Left kidney (tissue), 8 donors: ENCODE data around the gene PIP4K2B. TPM values are rescaled to one million over a fixed set of nuclear protein-coding genes. Genes with fewer than 3 reads are reported as not detected.
"Not testable (repeated sequence)": the region's sequence is repeated elsewhere in the genome, so short reads cannot be mapped to it uniquely, and the experiment has no call there.

Experiments used
- DNase-seq: peaks from one replicate; pipeline ENCODE4 v3.0.0-alpha.2; 2013
- long read RNA-seq, 8 donors: transcript quantifications; one replicate each; lab custom pipeline, GENCODE V29; 2026
- polyA plus RNA-seq: library from polyadenylated mRNA; unstranded; fragments of 120-200 nt; gene quantifications from one replicate; pipeline ENCODE4 v1.2.1, GENCODE V29; 2013; ENCODE audit not compliant: insufficient read length

The PIP4K2B gene
- polyA plus RNA-seq = 85.9 TPM
- long read RNA-seq, donor 1, full-length matches to known transcripts = 9 of 17 reads
- long read RNA-seq, donor 1, partial matches to known transcripts = 8 of 17 reads
- long read RNA-seq, donor 1, other reads (novel, unspliced or antisense) = 0 of 17 reads
- long read RNA-seq, donor 2, full-length matches to known transcripts = 4 of 9 reads
- long read RNA-seq, donor 2, partial matches to known transcripts = 5 of 9 reads
- long read RNA-seq, donor 2, other reads (novel, unspliced or antisense) = 0 of 9 reads
- long read RNA-seq, donor 3, full-length matches to known transcripts = 3 of 3 reads
- long read RNA-seq, donor 3, partial matches to known transcripts = 0 of 3 reads
- long read RNA-seq, donor 3, other reads (novel, unspliced or antisense) = 0 of 3 reads
- long read RNA-seq, donor 4 = 0 reads
- long read RNA-seq, donor 5, full-length matches to known transcripts = 6 of 6 reads
- long read RNA-seq, donor 5, partial matches to known transcripts = 0 of 6 reads
- long read RNA-seq, donor 5, other reads (novel, unspliced or antisense) = 0 of 6 reads
- long read RNA-seq, donor 6, full-length matches to known transcripts = 3 of 12 reads
- long read RNA-seq, donor 6, partial matches to known transcripts = 9 of 12 reads
- long read RNA-seq, donor 6, other reads (novel, unspliced or antisense) = 0 of 12 reads
- long read RNA-seq, donor 7, full-length matches to known transcripts = 5 of 11 reads
- long read RNA-seq, donor 7, partial matches to known transcripts = 6 of 11 reads
- long read RNA-seq, donor 7, other reads (novel, unspliced or antisense) = 0 of 11 reads
- long read RNA-seq, donor 8, full-length matches to known transcripts = 4 of 4 reads
- long read RNA-seq, donor 8, partial matches to known transcripts = 0 of 4 reads
- long read RNA-seq, donor 8, other reads (novel, unspliced or antisense) = 0 of 4 reads

- DNase-seq = peak; percentile 96
Observed at GRCh38 chr17:38799501-38800236, at the start of gene PIP4K2B. Gene PIP4K2B (minus strand): TSS chr17:38799556. CDS start chr17:38799424, 132 bp downstream.

DNA sequence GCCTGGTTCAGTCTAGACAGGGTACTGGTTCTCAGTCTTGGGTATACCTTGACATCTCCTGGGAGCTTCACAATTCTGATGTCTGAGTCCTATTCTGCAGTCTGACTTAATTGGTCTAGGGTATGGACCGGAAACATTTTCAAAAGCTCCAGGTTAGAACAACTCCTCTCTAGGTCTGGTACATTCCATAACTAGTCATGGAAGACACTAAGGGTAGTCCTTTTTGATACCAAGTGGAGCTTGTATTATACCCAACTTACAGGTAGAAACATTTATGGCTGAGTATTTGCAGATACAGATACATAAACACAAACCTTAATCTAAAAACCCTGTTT lies 49.2 kb upstream of the PIP4K2B start:
- no peak for DNase-seq

GRCh38 chr17:38844261-38844757 lies 45.0 kb upstream of the PIP4K2B start:
- no peak for DNase-seq

GRCh38 chr17:38825762-38826247 lies 26.4 kb upstream of the PIP4K2B start:
- no peak for DNase-seq

- DNase-seq = peak; percentile 96
Observed at GRCh38 chr17:38824899-38825761, 25.8 kb upstream of the PIP4K2B start, which contains the start of gene CWC25. Gene CWC25 (minus strand): TSS chr17:38825321. CDS start chr17:38825183, 138 bp downstream.

DNA sequence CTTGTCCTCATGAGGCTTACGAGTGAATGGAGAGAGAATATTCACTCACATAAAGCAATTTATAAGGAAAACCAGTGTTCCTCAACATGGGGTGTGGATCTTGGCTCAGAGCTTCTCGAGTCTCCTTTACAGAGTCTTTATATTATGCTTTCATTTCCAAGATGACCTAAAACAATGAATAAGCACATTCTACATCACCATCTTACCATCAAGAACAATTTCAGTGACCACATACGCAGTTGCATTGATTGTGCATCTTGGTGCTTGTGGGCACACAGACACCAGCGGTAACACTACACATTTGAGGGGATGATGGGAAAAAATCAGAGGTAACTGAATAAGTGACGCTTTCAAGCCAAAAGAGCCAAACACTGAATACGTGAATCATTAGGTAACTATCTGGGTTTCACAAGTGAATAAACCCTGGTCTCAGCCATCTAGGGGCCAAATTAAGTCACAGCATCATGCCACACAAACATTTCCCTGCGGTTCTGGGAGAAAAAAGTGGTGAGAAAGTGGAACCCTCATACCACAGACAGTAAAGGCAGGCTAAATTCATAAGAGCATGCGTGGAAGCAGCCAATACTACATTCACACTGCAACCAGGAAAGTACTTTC lies 16.3 kb upstream of the PIP4K2B start:
- no peak for DNase-seq

DNA sequence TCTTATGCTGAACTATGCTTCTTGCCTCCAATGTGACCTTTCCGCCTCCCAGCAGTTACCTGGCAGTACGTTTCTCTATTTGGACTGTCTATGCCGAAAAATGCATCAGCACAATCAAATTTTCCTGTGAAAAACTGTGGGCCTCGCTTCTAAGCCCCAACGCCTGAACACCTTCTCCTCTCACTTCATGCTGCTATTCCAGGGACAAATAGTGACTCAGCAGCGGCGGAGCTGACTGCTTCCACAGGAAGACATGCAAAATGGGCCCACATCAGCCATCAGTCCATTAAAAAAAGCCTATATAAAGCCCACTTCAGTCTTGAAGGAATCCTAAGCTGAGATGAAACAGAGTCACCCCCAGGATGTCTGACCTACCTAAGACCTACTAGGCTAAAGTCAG lies 10.5 kb upstream of the PIP4K2B start:
- DNase-seq = no peak

GRCh38 chr17:38800237-38800760 lies 943 bp upstream of the PIP4K2B start:
- no peak for DNase-seq

DNA sequence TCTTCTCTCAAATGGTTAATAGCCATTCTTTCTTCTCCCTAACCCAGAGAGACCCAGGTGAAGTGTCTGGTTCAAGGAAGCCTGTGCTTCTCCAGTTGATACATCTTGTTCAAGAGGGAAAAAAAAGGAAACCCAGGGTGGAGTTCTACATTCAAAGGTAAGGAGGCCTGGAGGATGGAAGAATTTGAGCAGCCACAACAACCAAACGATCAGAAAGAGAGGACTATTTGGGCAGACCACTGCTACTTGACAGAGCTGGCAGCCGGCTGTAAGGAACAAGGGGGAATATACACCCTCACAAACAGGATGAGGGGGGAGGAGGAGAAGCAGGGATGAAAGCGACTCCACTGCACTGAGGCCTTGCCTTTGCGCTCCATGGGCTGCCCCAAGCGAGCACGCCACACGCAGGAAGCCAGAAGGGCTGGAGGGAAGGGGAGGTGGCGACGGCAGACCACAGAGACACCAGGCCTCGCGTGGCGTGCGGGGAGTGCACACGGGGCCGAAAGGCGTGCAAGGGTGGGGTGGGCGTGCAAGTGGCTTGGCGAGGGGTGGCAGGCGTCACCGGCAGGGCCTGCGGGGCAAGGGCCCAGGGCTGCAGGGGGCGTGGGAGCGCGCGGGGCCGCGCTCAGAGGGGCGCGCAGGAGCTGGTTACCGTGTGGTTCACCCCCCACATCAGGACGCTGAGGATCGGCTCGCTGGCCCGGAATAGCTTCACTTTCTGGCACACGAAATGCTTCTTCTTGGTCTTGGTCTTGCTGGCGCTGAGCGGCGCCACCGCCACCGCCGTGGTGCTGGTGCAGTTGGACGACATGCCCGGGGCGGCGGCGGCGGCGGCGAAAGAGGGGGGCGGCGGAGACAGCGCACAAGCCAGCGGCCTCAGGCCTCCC lies 499 bp downstream of the PIP4K2B start:
- peak; percentile 34 for DNase-seq

DNA sequence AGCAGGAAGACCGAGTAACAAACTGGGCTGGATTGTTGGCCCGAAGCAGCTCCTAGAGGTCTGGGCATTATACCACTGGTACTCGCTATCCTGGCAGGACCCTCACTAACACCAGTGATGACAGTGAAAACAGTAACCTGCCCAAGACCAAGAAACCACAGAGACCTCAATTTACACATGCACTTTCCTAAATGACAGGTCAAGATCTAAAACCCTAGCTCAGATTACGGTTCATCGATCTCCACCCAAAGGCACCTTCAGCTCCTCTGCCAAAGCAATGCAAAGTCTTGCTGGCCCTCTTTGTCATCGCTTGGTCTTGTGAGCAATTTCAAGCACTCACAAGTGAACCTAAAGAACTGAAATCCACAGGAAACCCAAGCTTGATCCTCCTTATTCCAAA lies 1.5 kb downstream of the PIP4K2B start:
- DNase-seq = no peak

GRCh38 chr17:38797158-38797490 lies 2.2 kb downstream of the PIP4K2B start:
- DNase-seq = no peak

DNA sequence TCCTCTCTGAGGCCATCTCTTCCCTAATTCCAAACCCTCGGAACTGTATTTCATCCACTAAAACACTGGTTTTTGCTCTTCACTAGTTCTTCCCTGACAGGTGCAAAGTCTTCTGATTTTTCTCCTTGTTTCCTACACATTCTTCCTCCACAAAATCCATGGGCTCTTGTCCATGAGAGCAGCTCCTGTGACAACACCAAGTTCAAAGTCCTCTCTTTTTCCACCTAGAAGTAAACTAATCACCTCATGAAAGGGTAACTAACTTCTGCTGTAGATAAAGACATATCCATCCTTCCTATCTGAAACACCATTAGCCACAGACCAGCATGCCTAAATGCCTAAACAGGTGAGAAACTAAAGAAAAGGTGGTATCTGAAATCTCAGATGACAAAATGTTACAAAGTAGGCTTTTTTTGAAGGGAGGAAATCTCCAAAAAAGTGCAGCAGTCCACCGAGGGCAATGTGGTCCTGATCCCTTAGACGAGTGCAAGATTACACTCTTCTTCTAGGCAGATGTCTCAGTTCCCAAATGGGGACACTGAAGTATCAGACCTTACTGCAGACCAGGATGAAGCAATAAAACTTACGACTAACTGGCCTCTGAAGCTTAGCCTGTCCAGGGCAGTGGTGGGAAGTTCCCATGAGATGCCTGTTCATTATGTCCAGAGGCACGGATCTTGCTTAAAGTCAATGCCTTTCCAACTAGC lies 2.8 kb downstream of the PIP4K2B start:
- no peak for DNase-seq

GRCh38 chr17:38794221-38794620 lies 5.1 kb downstream of the PIP4K2B start:
- DNase-seq = no peak

DNA sequence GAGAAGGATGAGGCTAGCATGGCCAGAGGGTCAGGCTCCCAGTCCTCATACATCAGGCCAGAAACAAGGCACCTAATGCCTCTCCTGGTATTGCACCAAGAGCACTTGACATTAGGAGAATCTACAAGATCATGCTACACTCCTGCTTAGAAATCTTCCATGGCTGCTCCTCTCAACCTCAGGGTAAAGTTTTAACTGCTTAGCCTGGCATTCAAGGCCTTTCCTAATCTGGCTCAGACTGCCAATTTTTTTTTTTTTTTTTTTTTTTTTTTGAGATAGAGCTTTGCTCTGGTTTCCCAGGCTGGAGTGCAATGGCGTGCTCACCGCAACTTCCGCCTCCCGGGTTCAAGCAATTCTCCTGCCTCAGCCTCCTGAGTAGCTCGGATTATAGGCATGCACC lies 8.2 kb downstream of the PIP4K2B start:
- no peak for DNase-seq

DNA sequence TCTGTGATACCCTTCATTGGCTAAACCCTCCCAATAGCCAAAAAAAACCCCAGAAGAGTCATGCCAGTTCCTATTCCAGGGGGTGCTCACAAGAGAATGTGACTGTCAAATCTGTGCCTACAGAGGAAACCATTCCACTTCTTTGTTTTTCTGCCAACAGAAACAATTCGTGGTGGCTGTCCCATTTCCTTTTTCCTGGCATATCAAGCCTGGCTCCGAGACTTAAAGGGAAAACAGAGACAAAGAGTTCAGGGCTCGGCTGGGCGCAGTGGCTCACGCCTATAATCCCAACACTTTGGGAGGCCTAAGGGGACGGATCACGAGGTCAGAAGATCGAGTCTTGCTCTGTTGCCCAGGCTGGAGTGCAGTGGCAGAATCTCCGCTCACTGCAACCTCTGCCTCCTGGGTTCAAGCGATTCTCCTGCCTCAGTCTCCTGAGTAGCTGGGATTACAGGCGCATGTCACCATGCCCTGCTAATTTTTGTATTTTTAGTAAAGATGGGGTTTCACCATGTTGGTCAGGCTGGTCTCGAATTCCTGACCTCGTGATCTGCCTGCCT lies 9.1 kb downstream of the PIP4K2B start:
- DNase-seq = not testable (repeated sequence)

- DNase-seq = no peak
Observed at GRCh38 chr17:38789185-38789584, 10.2 kb downstream of the PIP4K2B start.

DNA sequence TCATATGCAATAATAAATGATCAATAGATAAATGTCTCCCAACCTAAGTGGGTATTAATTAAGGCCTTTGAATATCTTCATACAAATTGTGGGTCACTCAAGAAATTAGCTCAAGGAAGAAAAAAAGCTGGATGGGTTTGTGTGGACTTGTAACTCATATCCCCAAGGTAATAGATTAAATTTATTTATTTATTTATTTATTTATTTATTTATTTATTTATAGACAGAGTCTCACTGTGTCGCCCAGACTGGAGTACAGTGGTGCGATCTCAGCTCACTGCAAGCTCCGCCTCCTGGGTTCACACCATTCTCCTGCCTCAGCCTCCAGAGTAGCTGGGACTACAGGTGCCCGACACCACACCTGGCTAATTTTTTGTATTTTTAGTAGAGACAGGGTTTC lies 11.4 kb downstream of the PIP4K2B start:
- not testable (repeated sequence) for DNase-seq

DNA sequence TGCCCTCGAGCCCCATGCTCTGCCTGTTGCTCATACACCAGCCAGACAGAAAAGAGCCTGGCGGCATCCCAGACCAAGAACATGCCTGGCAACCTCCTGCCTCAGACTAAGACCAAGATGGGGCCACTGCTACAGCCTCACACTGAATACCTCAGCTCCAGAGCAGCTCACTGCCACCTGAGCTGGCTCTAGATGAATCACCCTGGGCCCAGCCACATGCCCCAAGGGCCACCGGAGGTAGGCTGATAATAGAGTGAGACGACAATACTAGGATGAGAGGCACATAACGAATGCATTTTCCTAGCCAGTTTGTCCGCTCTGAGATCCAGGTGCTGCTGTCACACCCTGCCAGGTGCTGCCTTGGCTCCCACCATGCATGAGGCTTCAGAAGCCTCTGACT lies 13.0 kb downstream of the PIP4K2B start:
- DNase-seq = no peak
